OCI-LY3 (cell line): ENCODE measurements around the gene DLGAP4.

ENCODE experiments used
- H2AFZ ChIP-seq: fragments of 200-600, 300-600 bp; shearing (Covaris generic); 2 replicates; pipeline ENCODE4 v1.6.0; 2014; ENCODE audit warnings: antibody characterized with exemption, low read depth, low read length
- H3K27ac ChIP-seq: fragments of 200-600, 300-600 bp; sonication (generic); 2 replicates; pipeline ENCODE4 v1.5.1; 2014; ENCODE audit warnings: mild to moderate bottlenecking, low read length, moderate library complexity, mixed read lengths
- H3K27me3 ChIP-seq: fragments of 200-600, 300-600 bp; sonication (generic); 2 replicates; pipeline ENCODE4 v1.6.1; 2014; ENCODE audit warnings: low read depth, low read length, mixed read lengths
- H3K36me3 ChIP-seq: fragments of 200-600, 300-600 bp; sonication (generic); replicated peaks from 2 replicates; pipeline ENCODE3; 2014; ENCODE audit warnings: low read depth, low read length, mixed read lengths
- H3K4me1 ChIP-seq: fragments of 300-600, 200-600 bp; sonication (generic); 2 replicates; pipeline ENCODE4 v1.6.1; 2014; ENCODE audit warnings: low read length, mixed read lengths
- H3K4me2 ChIP-seq: fragments of 200-600, 300-600 bp; sonication (generic); 2 replicates; pipeline ENCODE4 v1.6.1; 2014; ENCODE audit warnings: low read length, mixed read lengths
- H3K4me3 ChIP-seq: fragments of 300-600, 200-600 bp; sonication (generic); 2 replicates; pipeline ENCODE4 v1.5.1; 2014; ENCODE audit warnings: antibody characterized with exemption, mild to moderate bottlenecking, low read length, moderate library complexity
- H3K79me2 ChIP-seq: fragments of 300-600, 200-600 bp; shearing (Covaris generic); 2 replicates; pipeline ENCODE4 v1.6.1; 2014; ENCODE audit warnings: mild to moderate bottlenecking, low read length, mixed read lengths
- H3K9ac ChIP-seq: fragments of 300-600, 200-600 bp; shearing (Covaris generic); 2 replicates; pipeline ENCODE4 v1.6.0; 2014; ENCODE audit warnings: mild to moderate bottlenecking, low read length, moderate library complexity
- H3K9me3 ChIP-seq: fragments of 200-600, 300-600 bp; shearing (Covaris generic); 2 replicates; pipeline ENCODE4 v1.6.1; 2014; ENCODE audit warnings: low read length, mixed read lengths; ENCODE audit not compliant: insufficient read depth
- H4K20me1 ChIP-seq: fragments of 200-600, 300-600 bp; sonication (generic); 2 replicates; pipeline ENCODE4 v1.6.1; 2016; ENCODE audit warnings: low read length, mixed read lengths; ENCODE audit not compliant: insufficient read depth
- EZH2phosphoT487 ChIP-seq: fragments of 200-600 bp; shearing (Covaris generic); IDR thresholded peaks from 2 replicates; pipeline ENCODE4 v1.6.1; 2018; ENCODE audit warnings: antibody characterized with exemption, mixed run types, low read depth
- TF ChIP-seq, protein P1 (sequence below): fragments of 200-600, 300-600 bp; sonication (generic); IDR thresholded peaks from 2 replicates; pipeline ENCODE4 v1.5.1; 2014; ENCODE audit warnings: antibody characterized with exemption, low read length, low read depth

Gene DLGAP4

DNA sequence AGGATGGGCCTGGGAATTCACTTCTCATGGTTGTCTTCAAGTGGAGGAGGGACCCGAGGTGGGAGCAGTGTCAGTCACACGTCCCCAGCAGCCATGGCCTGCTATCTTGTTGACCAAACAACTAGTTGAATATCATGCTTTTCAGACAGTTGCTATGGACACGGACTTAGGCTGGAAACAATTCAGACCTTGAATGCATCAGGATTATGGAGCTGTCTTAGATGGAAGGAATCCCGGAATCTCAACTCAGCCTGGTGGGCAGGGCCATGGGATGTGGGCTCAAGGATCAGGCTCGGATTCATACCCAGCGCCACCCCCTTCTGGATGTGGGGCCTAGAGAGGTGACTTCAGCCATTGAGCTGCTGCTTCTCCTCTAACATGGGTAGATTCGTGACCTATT, 112.6 kb downstream of the DLGAP4 start:
- Histone ChIP-seq H3K79me2 (no peaks in the 10 kb centered on the region), H3K27ac (no peak overlapping the region), H3K4me1 (no peaks in the 10 kb centered on the region), H3K9ac (no peak overlapping the region), H3K27me3 (peaks cover 23% of the 10 kb centered on the region; the same call in 1 of the 2 replicates), H3K36me3 (no peaks in the 10 kb centered on the region), H2AFZ (no peak overlapping the region), H4K20me1 (no peaks in the 10 kb centered on the region), H3K4me3 (no peak overlapping the region), H3K4me2 (no peak overlapping the region), H3K9me3 (no peaks in the 10 kb centered on the region)
- TF ChIP-seq EZH2phosphoT487 = no peak
- TF ChIP-seq, protein P1, sequence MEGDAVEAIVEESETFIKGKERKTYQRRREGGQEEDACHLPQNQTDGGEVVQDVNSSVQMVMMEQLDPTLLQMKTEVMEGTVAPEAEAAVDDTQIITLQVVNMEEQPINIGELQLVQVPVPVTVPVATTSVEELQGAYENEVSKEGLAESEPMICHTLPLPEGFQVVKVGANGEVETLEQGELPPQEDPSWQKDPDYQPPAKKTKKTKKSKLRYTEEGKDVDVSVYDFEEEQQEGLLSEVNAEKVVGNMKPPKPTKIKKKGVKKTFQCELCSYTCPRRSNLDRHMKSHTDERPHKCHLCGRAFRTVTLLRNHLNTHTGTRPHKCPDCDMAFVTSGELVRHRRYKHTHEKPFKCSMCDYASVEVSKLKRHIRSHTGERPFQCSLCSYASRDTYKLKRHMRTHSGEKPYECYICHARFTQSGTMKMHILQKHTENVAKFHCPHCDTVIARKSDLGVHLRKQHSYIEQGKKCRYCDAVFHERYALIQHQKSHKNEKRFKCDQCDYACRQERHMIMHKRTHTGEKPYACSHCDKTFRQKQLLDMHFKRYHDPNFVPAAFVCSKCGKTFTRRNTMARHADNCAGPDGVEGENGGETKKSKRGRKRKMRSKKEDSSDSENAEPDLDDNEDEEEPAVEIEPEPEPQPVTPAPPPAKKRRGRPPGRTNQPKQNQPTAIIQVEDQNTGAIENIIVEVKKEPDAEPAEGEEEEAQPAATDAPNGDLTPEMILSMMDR = no peak

DNA sequence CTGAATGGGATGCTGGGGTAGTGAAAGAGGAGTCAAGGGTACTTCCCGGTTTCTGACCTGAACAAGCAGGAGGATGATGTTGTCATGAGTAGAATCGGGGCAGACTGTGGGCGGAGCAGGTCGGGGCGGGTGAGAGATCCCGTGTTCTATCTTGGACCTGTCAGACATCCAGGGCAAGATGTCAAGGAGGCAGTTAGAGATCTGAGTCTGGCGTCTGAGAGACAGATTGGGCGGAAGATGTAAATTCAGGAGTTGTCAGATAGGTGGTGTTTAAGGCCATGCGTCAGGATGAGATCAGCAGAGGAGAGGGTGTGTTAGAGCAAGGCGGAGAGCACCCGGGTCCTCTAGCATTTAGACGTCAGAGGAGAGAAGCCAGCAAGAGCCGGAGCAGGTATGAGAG, 115.5 kb downstream of the DLGAP4 start:
- Histone ChIP-seq H3K4me2 (no peak overlapping the region), H3K9me3 (no peaks in the 10 kb centered on the region), H3K4me3 (no peak overlapping the region), H4K20me1 (no peaks in the 10 kb centered on the region), H3K79me2 (no peaks in the 10 kb centered on the region), H3K27me3 (peaks cover 33% of the 10 kb centered on the region), H3K36me3 (no peaks in the 10 kb centered on the region), H3K9ac (no peak overlapping the region), H3K4me1 (no peaks in the 10 kb centered on the region), H2AFZ (no peak overlapping the region), H3K27ac (no peak overlapping the region)
- TF ChIP-seq, protein P1 = no peak
- TF ChIP-seq EZH2phosphoT487 = no peak

DNA sequence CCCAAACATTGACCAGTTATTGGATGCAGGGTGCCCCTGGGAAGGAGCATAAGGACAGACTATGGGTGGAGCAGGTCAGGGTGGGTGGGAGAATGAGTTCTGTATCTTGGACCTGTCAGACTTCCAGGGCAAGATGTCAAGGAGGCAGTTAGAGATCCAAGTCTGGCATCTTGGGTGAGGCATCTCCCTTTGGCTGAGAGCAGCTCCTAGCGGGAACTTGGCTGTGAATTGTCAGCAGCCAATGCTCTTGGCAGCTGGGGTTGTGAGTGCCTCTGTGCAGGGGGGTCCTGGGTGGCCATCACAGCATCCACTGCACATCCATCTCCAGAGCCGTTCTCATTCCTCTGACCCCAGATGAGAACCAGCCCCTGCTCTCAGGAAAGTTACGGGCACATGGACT, 118.2 kb downstream of the DLGAP4 start:
- Histone ChIP-seq H2AFZ (no peak overlapping the region), H3K4me1 (no peaks in the 10 kb centered on the region), H3K4me3 (no peak overlapping the region), H3K36me3 (no peaks in the 10 kb centered on the region), H3K4me2 (no peak overlapping the region), H3K9me3 (no peaks in the 10 kb centered on the region), H3K27ac (no peak overlapping the region), H3K27me3 (peaks cover 35% of the 10 kb centered on the region), H3K79me2 (no peaks in the 10 kb centered on the region), H4K20me1 (no peaks in the 10 kb centered on the region), H3K9ac (no peak overlapping the region)
- TF ChIP-seq, protein P1 = no peak
- TF ChIP-seq EZH2phosphoT487 = no peak

DNA sequence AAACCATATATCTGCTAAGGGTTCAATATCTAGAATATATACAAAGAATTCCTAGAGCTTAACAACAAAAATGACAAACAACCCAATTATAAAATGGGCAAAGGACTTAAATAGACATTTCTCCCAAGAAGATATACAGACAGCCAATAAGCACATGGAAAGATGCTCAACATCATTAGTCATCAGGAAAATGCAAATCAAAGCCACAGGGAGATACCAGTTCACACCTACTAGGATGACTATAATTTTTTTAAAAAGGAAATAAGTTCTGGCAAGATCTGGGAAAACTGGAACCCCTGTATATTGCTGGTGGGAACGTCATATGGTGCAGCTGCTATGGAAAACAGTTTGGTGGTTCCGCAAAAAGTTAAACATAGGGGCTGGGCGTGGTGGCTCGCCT, 119.0 kb downstream of the DLGAP4 start:
- Histone ChIP-seq H3K9me3 (no peaks in the 10 kb centered on the region), H3K4me3 (no peak overlapping the region), H3K79me2 (no peaks in the 10 kb centered on the region), H3K27ac (no peak overlapping the region), H3K4me2 (no peak overlapping the region), H2AFZ (no peak overlapping the region), H4K20me1 (no peaks in the 10 kb centered on the region), H3K27me3 (peaks cover 30% of the 10 kb centered on the region), H3K4me1 (no peaks in the 10 kb centered on the region), H3K36me3 (no peaks in the 10 kb centered on the region), H3K9ac (no peak overlapping the region)
- no peak for TF ChIP-seq EZH2phosphoT487
- TF ChIP-seq, protein P1 = no peak
